ENCODE measurements around the gene TBC1D4.

- TF ChIP-seq CTCF (IDR thresholded peaks at IDR 0.05), result no peak
- no peak for TF ChIP-seq POLR2A (IDR thresholded peaks at IDR 0.05)
- no peak for TF ChIP-seq POLR2AphosphoS5 (IDR thresholded peaks at IDR 0.05)
Observed at GRCh38 chr13:75418186-75418843, 63.7 kb downstream of the TBC1D4 start.
